GM12892 (cell line): ENCODE measurements around the gene HNRNPM.

Source experiments
- POLR2A ChIP-seq: IDR thresholded peaks from 2 replicates; pipeline ENCODE4 v1.6.1; 2011; ENCODE audit warnings: low read depth, low read length, control low read depth
- POLR2AphosphoS5 ChIP-seq: IDR thresholded peaks from 2 replicates; pipeline ENCODE4 v1.6.1; 2011; ENCODE audit warnings: low read depth, low read length, control low read depth
- TAF1 ChIP-seq: IDR thresholded peaks from 2 replicates; pipeline ENCODE4 v1.6.1; 2011; ENCODE audit warnings: low read depth, mild to moderate bottlenecking, control low read depth, low read length, borderline replicate concordance

DNA sequence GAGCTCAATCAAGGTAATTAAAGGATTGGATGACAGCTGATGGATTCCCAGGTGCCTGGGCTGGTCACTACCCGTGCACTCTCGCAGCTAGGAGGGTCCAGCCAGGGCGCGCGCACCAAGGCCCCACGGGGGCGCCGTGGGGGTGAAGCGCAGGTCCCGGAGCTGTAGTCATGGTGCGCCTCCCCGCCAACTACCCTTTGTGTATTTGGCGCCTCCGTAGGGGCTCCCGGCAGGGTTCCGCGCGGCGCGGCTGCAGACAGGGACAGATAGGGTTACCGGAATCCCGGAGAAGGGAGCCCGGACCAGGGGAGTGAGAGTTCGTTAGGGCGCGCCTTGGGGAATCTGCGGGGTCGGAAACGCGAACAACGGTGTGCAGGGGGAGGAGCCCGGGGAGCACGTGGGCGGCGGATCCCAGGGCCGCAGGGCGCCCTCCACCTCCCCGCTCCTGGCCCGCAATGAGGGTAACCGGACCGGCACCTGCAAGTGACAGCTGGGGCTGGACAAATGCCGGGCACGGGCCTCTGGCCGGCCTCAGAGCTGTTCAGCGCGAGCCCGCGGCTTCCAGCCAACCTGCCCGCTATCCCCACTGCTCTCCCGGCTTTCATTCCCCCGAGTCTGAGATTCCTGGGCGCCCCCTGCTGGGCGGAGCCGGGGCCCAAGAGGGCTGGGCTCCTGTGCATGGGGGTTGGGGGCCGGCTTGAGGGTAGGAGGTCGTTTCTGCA is 61.1 kb downstream of the HNRNPM start:
- TF ChIP-seq POLR2AphosphoS5 (peak; percentile 64; the same call in 1 of the 2 replicates), POLR2A (peak; percentile 56; the same call in 1 of the 2 replicates), TAF1 (no peak)
